GM12891 (cell line): Measurements from ENCODE around the gene DHRS7C.

Experiments used
- POLR2A ChIP-seq: IDR thresholded peaks from 2 replicates; pipeline ENCODE4 v1.6.1; 2011; ENCODE audit warnings: low read depth, low read length, control low read depth
- POLR2AphosphoS5 ChIP-seq: IDR thresholded peaks from 2 replicates; pipeline ENCODE4 v1.6.1; 2011; ENCODE audit warnings: low read depth, low read length, control low read depth
- POU2F2 ChIP-seq: IDR thresholded peaks from 2 replicates; pipeline ENCODE4 v1.6.1; 2011; ENCODE audit warnings: low read depth, mild to moderate bottlenecking, control low read depth, low read length, moderate library complexity
- TAF1 ChIP-seq: IDR thresholded peaks from 2 replicates; pipeline ENCODE4 v1.6.1; 2011; ENCODE audit warnings: low read depth, low read length, control low read depth

GRCh38 chr17:9816472-9816871 is 25.1 kb upstream of the DHRS7C start:
- TF ChIP-seq POLR2A (no peak), TAF1 (no peak), POLR2AphosphoS5 (no peak), POU2F2 (no peak)
